Thyroid gland (tissue), 4 donors: Measurements from ENCODE around the gene CDADC1. TPM values are rescaled to one million over a fixed set of nuclear protein-coding genes. Genes with fewer than 3 reads are reported as not detected.
A peak's percentile ranks its signal among the peaks of the same experiment; 100 is the strongest.

ENCODE experiments used
- DNase-seq, 2 donors: peaks; one replicate each; pipeline ENCODE4 v3.0.0-alpha.2; 2019
- H3K27ac ChIP-seq, 3 donors: fragments of 200-600 bp; sonication (generic); 1 replicate in 2 of 3; 2 replicates in 1 of 3; pipeline ENCODE4 v1.5.1; 2016 to 2019; ENCODE audit warnings: mild to moderate bottlenecking in 1 of 3, moderate library complexity in 1 of 3
- H3K27me3 ChIP-seq: fragments of 200-600 bp; sonication (generic); one replicate; pipeline ENCODE4 v1.5.1; 2019
- H3K36me3 ChIP-seq, 2 donors: fragments of 200-600 bp; sonication (generic); one replicate each; pipeline ENCODE4 v1.5.1; 2016 to 2019
- H3K4me1 ChIP-seq, 2 donors: fragments of 200-600 bp; sonication (generic); one replicate each; pipeline ENCODE4 v1.5.1; 2017 to 2019
- H3K4me3 ChIP-seq, 3 donors: fragments of 200-600 bp; sonication (generic); replicated peaks in 1 of 3; 1 replicate in 2 of 3; 2 replicates in 1 of 3; pipeline ENCODE4 v1.5.1; 2016; ENCODE audit warnings: mild to moderate bottlenecking in 1 of 3
- H3K9me3 ChIP-seq: fragments of 200-600 bp; sonication (generic); one replicate; pipeline ENCODE4 v1.5.1; 2017
- CTCF ChIP-seq, 6 experiments: fragments of 200-600 bp in 3 of 6; fragments of 450-650 bp in 3 of 6; sonication (generic) in 3 of 6; IDR thresholded peaks; one replicate each; pipeline ENCODE4 v1.5.1; 2016 to 2019; ENCODE audit warnings: antibody characterized with exemption in 6 of 6, mild to moderate bottlenecking in 2 of 6, inconsistent platforms in 1 of 6, moderate library complexity in 1 of 6
- POLR2A ChIP-seq, 2 donors: fragments of 450-650 bp; IDR thresholded peaks; one replicate each; pipeline ENCODE4 v1.6.1; 2017; ENCODE audit warnings: antibody characterized with exemption in 2 of 2, mild to moderate bottlenecking in 2 of 2, moderate library complexity in 1 of 2
- WGBS, 2 donors: methylation state at CpG; one replicate each; pipeline ENCODE4 v1.1.5; 2017; 5-methylcytosine and 5-hydroxymethylcytosine counted together
- intact Hi-C: fragments of 100-400 bp; cut with DNase I; formaldehyde crosslinking; loops from one replicate; pipeline ENCODE4 v1.15.1; 2023
- total RNA-seq, 4 donors: library from RNA; depleted of rRNA; stranded (reverse); fragments of >200 nt; gene quantifications; one replicate each; pipeline ENCODE4 v1.2.3, GENCODE V29; 2016

Gene CDADC1
- 10 to 100 TPM; 14.0 to 75.9 (median 18.7) TPM for total RNA-seq

DNA sequence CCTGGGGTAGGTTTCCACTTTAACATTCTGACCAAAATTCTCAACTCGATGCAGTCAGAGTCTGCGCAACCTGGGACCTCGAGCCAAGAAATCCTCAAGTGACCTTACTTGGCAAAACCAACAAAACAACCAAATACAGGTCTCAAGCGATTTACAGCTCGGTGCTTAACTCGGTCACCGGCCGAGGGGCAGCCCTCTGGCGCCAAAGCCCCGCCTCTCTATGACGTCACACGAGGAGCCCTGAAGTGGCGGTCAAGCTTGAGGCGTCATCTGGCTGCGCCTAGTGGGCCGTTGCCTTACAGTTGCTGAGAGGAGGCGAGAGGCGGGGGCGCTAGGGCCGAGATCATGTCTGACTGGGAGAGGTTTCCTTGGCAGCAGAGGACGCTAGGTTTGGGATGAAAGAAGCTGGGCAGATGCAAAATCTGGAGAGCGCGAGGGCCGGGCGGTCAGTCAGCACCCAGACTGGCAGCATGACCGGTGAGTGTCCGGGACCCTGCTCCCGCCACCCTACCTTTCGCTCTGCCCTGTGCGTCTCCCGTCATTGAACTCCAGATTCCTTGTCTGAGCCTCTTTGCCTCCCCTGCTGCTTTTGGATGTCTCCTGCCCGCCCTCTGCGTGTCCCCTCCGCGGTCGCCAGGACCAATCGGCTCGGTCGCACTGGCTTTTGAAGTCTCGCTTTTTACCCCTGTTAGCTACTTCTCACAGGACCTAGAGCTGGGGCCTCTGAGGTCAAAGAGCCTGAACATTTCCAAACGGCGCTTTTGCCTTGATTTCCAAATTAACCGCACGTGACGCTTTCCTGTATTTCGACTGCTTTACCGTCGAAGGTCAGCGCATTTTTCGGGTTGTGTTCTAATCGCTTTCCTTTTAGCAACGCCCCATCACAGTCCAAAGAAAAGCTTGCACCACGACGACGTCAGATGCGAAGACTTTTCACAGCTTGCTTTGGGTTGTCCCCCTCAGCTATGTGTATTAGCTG is at the start of gene CDADC1:
Gene CDADC1, plus strand, starts transcription at position 283 of the 979 bp plus-strand sequence. Its CDS starts 113 bp downstream, at position 396.
- WGBS, 2 donors, result 0% methylated on average over 41 to 55 of the region's 56 CpGs
- Histone ChIP-seq H3K9me3 (no peaks in the 10 kb centered on the region), H3K36me3 (no peaks in the 10 kb centered on the region), H3K4me3 (peak within 1 kb of the TSS; percentile 9 to 80 (median 67)), H3K27me3 (no peaks in the 10 kb centered on the region), H3K27ac (peak within 1 kb of the TSS; percentile 94 to 96 (median 95)), H3K4me1 (peaks cover 20 to 31% of the 10 kb centered on the region in 2 donors)
- TF ChIP-seq CTCF (IDR thresholded peaks at IDR 0.05) (peak in 1 of 6 experiments; percentile 38), POLR2A (IDR thresholded peaks at IDR 0.05) (peak in 1 of 2 donors; percentile 98)
- DNase-seq, result peak; percentile 99
- intact Hi-C loops, result no loop called here

- DNase-seq, result no peak
- no peak overlapping the region for H3K27ac ChIP-seq
- H3K4me3 ChIP-seq, result no peak overlapping the region
- no peaks in the 10 kb centered on the region for H3K27me3 ChIP-seq
- intact Hi-C loops, result no loop called here
- no peak for TF ChIP-seq CTCF (IDR thresholded peaks at IDR 0.05)
- no peak for TF ChIP-seq POLR2A (IDR thresholded peaks at IDR 0.05)
- H3K4me1 ChIP-seq, result no peaks in the 10 kb centered on the region
- peaks cover 7 to 30% of the 10 kb centered on the region in 2 donors for H3K36me3 ChIP-seq
- no peaks in the 10 kb centered on the region for H3K9me3 ChIP-seq
- WGBS, 2 donors, result 96 to 97% methylated on average over 3 of the region's 3 CpGs
Observed at GRCh38 chr13:49206641-49207040, 41.1 kb upstream of the CDADC1 start.

- no peak for TF ChIP-seq POLR2A (IDR thresholded peaks at IDR 0.05)
- no peak for TF ChIP-seq CTCF (IDR thresholded peaks at IDR 0.05)
- H3K27me3 ChIP-seq, result no peaks in the 10 kb centered on the region
- H3K4me1 ChIP-seq, result no peaks in the 10 kb centered on the region
- H3K36me3 ChIP-seq, result peaks cover 3 to 12% of the 10 kb centered on the region in 2 donors
- no peaks in the 10 kb centered on the region for H3K9me3 ChIP-seq
- 96 to 98% methylated on average over 4 of the region's 4 CpGs for WGBS, 2 donors
- intact Hi-C loops, result no loop called here
- no peak overlapping the region for H3K4me3 ChIP-seq
- no peak for DNase-seq
- H3K27ac ChIP-seq, result no peak overlapping the region
Observed at GRCh38 chr13:49208619-49209018, 39.1 kb upstream of the CDADC1 start.

DNA sequence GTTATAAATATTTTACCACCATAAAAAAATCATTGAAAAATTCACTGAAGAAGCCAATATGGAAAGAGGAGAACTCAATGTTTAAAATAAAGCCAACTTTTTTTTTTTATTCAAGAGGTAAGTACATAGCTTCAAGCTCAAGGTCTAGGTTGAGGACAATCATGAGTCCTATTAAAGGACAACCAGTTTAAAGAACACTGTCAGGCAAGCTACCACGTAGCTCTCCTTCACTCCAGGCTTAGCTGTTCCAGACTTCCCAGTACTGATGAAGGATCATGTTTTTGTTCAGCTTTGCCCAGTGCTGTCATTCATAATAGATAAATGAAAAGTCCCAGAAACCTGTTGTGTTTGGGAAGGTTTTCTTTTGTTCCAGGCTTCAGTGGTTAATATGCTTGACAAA is 37.6 kb upstream of the CDADC1 start:
- DNase-seq, result no peak
- Histone ChIP-seq H3K27ac (no peak overlapping the region), H3K36me3 (peaks cover 0 to 10% of the 10 kb centered on the region in 2 donors), H3K27me3 (no peaks in the 10 kb centered on the region), H3K9me3 (no peaks in the 10 kb centered on the region), H3K4me1 (no peaks in the 10 kb centered on the region), H3K4me3 (no peak overlapping the region)
- TF ChIP-seq POLR2A (IDR thresholded peaks at IDR 0.05) (no peak), CTCF (IDR thresholded peaks at IDR 0.05) (no peak)
- 97 to 100% methylated on average over 1 of the region's 1 CpG for WGBS, 2 donors
- intact Hi-C loops, result no loop called here

GRCh38 chr13:49210669-49211068 is 37.1 kb upstream of the CDADC1 start:
- Histone ChIP-seq H3K9me3 (no peaks in the 10 kb centered on the region), H3K4me3 (no peak overlapping the region), H3K4me1 (no peaks in the 10 kb centered on the region), H3K27ac (no peak overlapping the region), H3K27me3 (no peaks in the 10 kb centered on the region), H3K36me3 (peaks cover 0 to 10% of the 10 kb centered on the region in 2 donors)
- no peak for DNase-seq
- TF ChIP-seq POLR2A (IDR thresholded peaks at IDR 0.05) (no peak), CTCF (IDR thresholded peaks at IDR 0.05) (no peak)
- WGBS, 2 donors, result 96 to 98% methylated on average over 5 of the region's 5 CpGs
- intact Hi-C loops, result no loop called here
